ENCODE results near the gene EIPR1. TPM values are rescaled to one million over a fixed set of nuclear protein-coding genes. Genes with fewer than 3 reads are reported as not detected.

Gene EIPR1
- total and polyA plus RNA-seq, 2 of the 13 experiments (the other 11 are each of a cell fraction or from before 2014, with no cell fraction given) = 70.0 to 96.3 TPM

GRCh38 chr2:3379647-3380534 lies 2.3 kb upstream of the EIPR1 start, which contains the start of gene TRAPPC12 (continued):
- no peak for TF ChIP-seq AFF4 (CRISPR knock-in tag; IDR thresholded peaks at IDR 0.05)
- peak; percentile 99 for TF ChIP-seq ZFP36L1 (CRISPR knock-in tag; IDR thresholded peaks at IDR 0.05)
- no peak; the same call in 1 of the 2 replicates for TF ChIP-seq ETS1 (CRISPR knock-in tag; IDR thresholded peaks at IDR 0.05)
- TF ChIP-seq THRA (CRISPR knock-in tag; IDR thresholded peaks at IDR 0.05; ENCODE audit: borderline replicate concordance) = peak; percentile 99
- peak; percentile 21; the same call in 1 of the 2 replicates for TF ChIP-seq ZHX2 (IDR thresholded peaks at IDR 0.05; ENCODE audit: low read depth)
- 0 out of 2 replicates have a peak, but pooled peaks have one; percentile 60 for TF ChIP-seq ZHX2 (CRISPR knock-in tag; IDR thresholded peaks at IDR 0.05; ENCODE audit: borderline replicate concordance)
- peak; percentile 99 for TF ChIP-seq DZIP1 (CRISPR knock-in tag; IDR thresholded peaks at IDR 0.05)
- peak; percentile 97 for TF ChIP-seq ZGPAT (CRISPR knock-in tag; IDR thresholded peaks at IDR 0.05)
- TF ChIP-seq ZNF672 (CRISPR knock-in tag; IDR thresholded peaks at IDR 0.05) = peak; percentile 38; the same call in 1 of the 2 replicates

All from HepG2 (cell line).